EL (cell line): Measurements from ENCODE around the gene ABL1.
A peak's percentile ranks its signal among the peaks of the same experiment; 100 is the strongest.
"Not testable (repeated sequence)": the region's sequence is repeated elsewhere in the genome, so short reads cannot be mapped to it uniquely, and the experiment has no call there.

Experiments
- DNase-seq: peaks from one replicate; pipeline ENCODE4 v3.0.0-alpha.2; 2016

The ABL1 gene

DNA sequence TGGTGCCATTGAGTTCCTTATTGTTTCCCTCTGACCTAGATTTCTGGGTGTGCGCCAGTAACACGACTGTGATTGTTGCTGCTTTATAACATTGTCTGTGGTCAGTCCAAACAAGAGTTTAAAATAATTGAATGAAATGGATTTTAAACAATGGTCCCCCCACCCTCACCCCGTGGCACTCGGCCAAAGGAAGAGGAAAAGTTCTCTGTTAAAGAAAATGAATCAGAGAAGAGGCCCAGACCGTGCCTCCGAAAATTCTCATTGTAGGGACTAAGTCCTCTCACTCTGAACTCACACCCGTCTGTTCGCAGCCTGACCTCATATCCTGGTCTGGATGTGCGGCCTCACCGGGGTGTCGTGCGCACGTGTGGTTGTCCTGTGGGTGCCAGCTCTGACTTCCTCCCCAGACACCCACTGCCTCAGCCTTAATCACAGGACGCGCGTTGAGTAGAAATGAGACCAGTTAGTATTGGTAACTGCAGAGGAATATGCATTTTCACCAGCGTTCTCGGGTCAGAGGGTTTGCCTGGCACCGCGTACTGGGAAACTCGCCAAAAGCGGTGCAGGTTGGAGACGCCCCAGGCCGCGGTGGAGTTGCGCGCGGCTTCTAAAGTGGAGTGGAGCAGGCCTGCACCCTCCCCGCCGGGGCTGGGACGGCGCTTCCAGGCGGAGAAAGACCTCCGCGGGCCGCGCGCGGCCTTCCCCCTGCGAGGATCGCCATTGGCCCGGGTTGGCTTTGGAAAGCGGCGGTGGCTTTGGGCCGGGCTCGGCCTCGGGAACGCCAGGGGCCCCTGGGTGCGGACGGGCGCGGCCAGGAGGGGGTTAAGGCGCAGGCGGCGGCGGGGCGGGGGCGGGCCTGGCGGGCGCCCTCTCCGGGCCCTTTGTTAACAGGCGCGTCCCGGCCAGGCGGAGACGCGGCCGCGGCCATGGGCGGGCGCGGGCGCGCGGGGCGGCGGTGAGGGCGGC, at the start of gene ABL1:
TSS of gene ABL1 (plus strand) at position 884 of the 966 bp plus-strand sequence. CDS start 193 bp downstream, outside the sequence.
- DNase-seq, result peak; percentile 90

DNA sequence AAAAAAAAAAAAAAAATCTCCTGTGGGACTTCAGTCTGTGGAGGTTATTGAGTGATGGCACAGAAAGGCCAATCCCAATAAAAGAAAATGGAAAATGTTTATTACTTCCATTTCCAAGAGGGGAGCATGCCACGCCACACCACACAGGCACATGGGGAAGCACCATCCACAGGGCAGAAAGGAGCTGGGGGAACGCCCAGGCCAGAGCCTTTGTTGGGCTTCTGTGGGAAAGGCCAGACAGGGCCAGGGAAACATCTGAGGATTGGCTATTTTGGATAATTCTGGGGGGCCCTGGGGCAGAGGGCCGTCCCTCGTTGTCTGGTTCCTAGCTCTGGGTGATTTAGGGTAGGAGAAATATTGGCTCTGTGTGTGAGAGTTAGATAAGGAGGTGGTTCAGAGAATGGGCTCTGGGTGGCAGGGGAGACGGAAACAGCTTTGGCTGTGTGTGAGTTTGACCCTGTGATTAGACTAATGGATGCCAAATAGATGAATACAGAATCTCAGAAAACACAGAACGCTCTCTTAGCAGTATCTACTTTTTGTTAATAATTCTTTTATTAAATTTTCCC, 49.0 kb upstream of the ABL1 start:
- DNase-seq, result no peak

DNA sequence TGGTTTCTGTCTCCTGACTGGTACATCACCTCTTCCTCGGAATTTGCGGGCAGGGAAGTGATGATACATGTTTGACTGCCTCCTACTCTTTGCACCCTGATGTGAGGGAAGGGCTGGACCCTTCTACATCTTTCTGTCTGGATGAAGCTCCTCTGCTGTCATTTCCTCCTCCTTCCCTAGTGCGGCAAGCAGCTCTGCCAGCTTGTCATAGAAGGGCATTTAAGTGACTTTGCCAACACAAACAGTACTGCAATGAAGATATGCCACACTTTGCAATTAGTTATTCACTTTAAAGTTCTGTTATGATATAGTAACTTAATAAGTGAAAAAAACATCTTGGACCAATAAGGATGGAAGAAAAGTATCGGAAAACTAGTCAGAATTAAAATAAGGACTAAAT, 48.5 kb upstream of the ABL1 start:
- DNase-seq, result no peak

DNA sequence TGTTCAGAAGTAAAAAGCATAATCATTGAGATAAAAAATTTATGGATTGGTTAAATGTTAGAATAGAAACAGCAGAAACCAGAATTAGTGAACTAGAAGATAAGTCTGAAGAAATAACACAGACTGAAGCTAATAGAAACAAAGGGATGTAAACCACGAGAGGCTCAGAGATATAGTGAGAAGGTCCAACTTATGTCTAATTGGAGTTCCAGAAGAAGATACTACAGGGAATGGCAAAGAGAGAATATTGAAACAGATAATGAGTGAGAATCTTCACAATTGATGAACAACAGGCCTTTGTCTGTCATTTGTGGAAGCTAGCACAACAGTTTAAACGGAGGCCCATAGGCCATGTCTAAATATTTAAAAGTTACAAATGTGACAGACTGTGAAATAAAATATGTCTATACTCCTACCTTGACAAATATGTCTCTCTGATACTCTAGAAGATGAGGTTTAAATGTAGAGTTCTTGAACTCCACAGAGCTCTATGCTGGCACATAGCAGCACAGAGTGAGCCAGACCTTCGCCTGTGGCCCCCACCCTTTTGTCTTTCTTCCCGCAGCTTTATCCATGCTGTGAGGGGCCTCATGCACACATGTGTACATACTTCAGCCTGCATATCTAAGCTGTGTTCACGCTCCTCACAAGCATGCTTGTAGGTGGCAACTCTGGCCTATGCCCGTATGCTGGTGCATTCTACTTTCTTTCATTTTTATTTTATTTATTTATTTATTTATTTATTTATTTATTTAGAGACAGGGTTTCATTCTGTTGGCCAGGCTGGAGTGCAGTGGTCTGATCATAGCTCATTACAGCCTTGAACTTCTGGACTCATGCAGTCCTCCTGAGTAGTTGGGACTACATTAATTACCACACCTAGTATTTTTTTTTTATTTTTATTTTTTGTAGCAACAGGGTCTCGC, 45.0 kb upstream of the ABL1 start:
- DNase-seq, result no peak

DNA sequence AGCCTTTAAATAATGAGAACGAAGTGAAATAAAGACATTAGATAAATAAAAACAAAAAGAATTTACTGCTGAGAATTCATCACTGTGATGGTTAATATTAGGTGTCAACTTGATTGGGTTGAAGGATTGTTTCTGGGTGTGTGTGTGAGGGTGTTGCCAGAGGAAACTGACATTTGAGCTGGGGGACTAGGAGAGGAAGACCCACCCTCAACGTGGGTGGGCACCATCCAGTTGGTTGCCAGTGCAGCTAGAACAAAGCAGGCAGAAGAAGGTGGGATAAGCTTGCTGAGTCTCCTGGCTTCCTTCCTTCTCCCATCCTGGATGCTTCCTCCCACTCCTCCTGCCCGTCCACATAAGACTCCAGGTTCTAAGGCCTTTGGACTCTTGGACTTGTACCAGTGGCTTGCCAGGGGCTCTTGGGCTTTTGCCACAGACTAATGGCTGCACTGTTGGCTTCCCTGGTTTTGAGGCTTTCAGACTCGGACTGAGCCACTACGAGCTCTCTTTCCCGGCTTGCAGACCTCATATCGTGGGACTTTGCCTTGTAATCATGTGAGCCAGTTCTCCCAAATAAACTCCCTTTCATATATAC, 43.7 kb upstream of the ABL1 start:
- DNase-seq, result no peak

DNA sequence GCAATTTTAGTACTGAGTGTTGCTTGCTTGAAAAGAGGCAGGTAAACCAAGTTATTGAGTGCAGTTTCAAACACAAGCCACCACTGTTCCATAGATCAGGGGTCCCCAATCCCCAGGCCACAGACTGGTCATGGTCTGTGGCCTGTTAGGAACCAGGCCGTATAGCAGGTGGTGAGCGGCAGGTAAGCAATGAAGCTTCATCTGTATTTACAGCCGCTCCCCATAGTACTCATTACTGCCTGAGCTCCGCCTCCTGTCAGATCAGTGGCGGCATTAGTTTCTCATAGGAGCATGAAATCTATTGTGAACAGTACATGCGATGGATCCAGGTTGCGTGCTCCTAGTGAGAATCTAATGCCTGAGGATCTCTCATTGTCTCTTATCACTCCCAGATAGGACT, 41.5 kb upstream of the ABL1 start:
- no peak for DNase-seq

DNA sequence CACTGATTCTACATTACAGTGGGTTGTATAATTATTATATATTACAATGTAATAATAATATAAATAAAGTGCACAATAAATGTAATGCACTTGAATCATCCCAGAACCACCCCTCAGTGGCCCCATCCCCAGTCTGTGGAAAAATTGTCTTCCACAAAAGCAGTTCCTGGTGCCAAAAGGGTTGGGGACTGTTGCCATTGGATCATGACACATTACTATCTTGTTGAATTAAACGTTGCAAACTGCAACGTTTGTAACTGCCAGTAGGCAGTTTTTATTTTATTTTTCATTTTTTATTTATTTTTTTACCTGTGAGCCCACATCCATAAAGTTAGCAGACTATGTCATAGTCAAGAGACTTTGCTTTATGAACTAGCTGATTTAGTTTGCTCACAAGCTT, 41.0 kb upstream of the ABL1 start:
- not testable (repeated sequence) for DNase-seq

DNA sequence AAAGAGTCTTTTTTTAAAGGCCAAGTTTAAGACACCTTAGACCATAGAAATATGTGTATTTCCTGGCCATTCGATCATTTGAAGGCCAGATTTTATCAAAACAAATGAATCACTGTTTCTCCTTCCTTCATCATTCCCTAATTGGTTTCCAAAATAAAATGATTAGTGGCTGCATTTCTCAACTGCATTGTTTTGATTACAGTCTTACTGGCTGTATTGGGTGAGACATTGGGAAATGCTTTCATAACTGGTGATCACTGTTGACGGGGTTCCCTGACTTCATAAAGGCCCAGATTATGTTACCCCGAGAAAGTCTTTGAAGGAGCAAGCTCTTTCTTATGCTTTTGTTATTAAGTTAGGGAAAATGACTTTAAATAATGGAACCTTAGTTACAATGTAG, 40.6 kb upstream of the ABL1 start:
- DNase-seq, result peak; percentile 60

DNA sequence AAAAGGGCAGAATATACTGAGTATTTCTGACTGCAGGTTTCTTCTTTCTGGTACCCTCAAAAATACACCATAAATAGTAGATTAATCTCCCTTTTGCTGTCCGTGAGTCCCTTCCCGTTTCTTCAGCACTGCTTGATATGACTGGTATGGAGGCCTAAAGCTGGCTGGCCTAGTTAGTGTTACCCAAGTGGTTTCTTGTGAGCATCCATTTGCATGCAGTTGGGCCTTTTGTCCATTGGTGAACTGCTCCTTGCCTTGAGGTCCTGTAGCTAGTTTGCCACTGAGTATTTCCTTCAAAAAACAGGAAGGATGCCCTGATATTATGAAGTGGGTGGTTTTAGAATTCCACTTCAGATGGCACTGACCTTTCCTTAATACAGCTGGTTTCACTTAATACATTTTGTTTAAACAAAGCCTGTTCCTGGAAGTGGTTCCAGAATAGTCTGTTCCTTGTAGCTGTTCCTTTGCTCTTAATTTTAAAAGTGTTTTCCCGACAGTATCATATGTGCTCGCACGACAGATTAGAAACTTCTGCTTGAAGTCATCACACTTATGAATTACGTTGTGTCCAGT, 40.0 kb upstream of the ABL1 start:
- peak; percentile 10 for DNase-seq

DNA sequence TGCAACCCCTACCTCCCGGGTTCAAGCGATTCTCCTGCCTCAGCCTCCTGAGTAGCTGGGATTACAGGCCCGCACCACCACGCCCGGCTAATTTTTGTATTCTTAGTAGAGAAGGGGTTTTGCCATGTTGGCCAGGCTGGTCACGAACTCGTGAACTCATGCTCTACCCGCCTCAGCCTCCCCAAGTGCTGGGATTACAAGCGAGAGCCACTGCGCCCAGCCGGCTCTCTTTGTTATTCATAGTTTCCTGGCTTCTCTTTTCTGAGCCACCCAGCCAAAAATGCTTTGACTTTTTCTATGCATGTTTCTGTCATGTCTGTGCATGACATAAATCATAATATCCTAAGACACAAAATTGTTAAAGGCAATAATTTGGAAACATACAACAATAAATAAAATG, 31.9 kb upstream of the ABL1 start:
- DNase-seq, result not testable (repeated sequence)

DNA sequence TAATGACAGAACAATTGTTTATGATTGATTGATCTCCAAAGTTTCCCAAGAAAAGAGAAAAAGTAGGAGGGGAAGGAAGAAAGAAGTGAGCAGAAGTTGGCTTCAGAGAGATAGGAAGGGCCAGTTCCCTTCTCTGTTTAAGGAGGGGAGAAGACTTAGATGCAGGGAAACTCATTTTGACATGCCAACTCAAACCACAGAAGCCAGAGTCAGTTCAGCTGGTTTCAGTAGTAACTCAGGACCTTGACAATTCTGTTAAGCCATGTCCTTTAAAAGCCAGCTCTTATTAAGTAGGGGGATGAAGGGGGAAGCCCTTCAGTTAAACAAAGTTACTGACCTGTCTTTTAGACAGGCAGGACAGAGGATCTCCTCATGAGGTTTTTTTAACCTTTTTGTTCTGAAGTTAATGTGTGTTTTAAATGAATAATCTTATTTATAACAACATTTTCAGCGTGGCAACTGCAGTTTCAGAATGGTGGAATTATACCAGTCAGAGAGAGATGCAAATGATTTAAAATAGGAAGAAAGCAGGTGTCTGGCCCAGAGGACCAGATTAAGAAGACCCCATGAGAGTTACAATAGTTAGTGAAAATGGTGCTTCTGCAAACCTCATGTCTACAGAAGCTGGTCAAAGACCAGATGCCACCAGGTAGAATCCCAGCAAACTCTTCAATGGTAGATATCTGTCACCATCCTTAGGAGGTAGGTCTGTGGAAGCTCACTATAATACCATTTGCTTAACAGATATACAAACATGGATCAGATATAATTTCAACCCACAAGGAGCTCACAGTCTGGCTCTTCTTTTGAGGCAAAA, 29.3 kb upstream of the ABL1 start:
- peak; percentile 20 for DNase-seq

DNA sequence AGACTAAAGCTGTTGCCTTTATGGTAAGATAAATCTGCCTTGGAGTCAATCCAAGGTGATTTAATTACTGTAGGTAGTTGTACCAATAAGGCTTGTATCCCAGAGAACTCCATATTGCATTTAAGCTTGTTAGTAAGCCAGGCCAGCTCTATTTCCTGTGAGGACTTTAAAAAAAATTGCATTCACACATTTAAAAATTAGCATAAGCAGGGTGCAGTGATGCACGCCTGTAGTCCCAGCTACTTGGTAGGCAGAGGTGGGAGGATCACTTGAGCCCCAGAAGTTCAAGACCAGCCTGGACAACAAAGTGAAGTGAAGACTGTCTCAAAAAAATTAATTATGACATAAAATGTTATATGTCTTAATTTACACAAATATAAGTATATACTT, 28.7 kb upstream of the ABL1 start:
- DNase-seq, result no peak

DNA sequence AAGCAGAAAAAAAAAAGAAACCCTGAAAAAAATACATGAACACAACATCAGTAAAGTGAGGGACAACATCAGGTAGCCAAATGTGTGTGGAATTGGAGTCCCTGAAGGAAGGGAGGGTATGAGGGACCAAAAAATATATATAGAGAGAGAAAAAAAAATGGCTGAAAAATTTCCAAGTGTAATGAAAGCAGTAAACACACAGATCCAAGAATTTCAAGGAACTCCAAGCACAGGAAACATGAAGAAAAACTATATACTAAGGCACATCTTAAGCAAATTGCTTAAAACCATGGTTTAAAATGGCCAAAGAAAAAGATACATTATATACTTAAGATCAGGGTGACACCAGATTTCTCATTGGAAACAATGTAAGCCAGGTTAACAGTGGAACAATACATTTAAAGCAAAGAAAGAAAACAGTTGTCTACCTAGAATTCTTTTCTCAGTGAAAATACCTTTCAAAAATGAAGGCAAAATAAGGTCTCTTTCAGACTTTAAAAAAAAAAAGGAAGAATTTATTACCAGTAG, 24.4 kb upstream of the ABL1 start:
- no peak for DNase-seq

DNA sequence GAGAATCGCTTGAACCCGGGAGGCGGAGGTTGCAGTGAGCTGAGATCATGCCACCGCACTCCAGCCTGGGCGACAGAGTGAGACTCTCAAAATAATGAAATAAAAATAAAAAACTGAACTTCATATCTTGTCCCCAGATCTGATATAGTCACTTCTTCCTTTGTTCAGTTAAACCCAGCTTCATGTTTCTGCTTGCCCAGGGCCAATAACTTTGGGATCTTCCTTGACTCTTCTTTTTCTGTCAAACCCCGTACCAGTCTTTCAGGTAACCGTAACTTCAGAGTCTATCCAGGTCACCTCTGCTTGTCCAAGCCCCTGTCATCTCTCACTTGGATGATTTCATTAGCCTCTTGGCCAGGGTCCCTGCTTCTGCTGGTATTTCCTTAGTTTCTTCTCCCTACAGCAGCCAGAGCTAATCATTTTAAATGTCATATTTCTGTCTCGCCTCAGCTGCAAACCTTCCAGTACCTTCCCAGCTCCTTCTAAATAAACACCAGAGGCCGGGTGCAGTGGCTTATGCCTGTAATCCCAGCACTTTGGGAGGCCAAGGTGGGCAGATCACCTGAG, 19.7 kb upstream of the ABL1 start:
- no peak for DNase-seq

DNA sequence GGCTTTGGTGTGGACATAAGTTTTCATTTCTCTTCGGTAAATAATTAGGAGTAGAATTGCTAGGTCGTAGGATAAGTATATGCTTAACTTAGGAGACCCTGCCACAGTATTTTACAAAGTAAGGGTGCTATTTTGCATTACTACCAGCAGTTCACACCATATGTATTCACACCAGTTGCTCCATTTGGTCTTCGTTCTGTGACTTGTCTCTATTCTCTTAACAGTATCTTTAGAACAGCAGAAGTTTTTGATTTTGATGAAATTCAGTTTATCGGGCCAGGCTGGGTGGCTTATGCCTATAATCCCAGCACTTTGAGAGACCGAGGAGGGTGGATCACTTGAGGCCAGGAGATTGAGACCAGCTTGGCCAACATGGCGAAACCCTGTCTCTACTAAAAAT, 17.1 kb upstream of the ABL1 start:
- DNase-seq, result no peak

DNA sequence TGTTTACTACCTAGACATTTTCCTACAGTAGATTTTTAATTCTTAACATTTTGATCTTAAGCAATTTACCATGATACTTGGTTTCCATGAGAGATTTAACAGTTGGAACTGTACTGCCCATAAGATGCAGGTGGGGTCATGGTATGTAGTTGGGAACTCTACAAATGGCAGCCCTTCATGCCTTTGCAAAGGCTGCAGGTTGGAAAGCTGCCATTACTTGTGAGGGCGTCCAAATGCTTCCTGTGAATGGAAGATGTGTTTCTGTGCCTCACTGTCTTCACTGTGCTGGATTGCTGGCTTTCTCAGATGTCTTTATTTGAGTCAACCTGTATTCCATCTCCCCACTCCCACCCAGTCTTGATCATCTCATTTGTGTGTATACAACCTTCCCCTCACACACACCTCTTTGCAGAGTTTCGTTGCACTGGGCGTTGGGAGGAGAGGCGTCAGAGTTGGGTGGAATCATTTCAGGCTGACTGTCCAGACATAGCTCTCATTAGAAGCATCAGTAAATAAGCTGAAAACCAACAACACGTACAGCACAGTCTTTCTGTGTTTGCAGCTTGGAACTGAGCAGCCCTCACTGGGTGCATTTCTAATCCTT, 14.8 kb upstream of the ABL1 start:
- no peak for DNase-seq

DNA sequence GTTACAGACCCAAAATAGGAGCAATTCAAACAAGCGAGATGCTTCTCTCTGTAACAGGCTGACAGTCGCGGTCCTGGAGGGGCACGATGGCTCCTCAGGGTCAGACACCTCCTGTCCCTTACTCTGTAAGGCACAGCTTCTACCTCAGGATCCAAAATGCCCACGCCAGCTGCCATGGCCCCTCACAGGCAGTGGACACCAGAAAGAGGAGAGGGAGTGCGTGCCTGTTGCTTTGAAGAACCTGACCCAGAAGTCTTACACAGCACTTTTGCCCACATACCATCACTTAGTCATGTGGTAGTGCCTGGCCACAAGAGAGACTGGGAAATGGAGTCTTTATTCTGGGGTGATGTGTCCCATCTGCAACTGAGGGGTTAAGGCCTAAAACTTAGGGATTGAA, 11.6 kb upstream of the ABL1 start:
- peak; percentile 34 for DNase-seq

DNA sequence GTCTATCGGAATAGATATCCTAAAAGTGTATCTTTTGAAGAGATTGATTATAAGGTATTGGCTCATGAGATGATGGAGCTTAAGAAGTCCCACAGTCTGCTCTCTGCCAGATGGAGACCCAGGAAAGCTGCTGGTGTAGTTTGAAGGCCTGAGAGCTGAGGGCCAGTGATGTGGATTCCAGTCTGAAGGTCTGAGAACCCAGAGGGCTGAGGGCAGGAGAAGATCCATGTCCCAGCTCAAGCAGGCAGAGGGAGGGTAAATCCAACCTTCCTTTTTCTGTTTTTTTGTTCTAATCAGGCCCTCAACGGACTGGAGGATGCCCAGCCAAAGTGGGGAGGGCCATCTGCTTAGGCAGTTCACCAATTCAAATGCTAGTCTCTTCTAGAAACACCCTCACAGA, 11.0 kb upstream of the ABL1 start:
- no peak for DNase-seq

DNA sequence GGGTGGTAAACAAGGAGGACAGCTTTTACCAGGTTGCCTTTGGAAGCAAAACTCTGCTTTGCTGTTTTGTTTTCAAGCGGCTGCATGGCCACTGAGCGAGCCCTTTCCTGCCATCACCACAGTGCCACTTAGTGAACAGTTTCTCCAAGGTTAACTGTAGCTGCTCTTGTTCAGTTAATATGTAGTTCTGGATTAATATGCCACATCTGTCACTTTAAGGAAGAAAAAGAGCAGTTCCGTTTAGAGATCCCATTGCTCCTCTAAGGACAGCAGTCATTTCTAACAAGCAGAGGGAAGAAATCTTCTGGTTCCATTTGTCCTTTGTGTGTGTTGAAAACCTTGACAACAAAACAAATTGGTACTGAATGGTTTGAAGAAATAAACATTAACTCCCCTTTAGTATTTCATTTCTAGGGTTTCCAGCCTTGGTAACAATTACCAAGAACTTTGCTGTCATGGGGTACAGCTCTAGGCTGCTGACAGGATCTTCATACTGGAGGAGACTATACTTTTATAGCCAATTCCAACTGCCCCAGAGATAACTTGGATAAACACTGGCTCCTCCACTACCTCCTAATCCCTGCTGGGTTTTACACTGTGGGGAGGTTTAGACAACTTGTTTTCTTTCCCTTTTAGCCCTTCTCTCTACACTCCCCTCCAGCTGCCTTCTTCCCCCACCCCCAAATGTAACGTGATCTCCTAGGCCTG, 10.3 kb upstream of the ABL1 start:
- DNase-seq, result peak; percentile 59

DNA sequence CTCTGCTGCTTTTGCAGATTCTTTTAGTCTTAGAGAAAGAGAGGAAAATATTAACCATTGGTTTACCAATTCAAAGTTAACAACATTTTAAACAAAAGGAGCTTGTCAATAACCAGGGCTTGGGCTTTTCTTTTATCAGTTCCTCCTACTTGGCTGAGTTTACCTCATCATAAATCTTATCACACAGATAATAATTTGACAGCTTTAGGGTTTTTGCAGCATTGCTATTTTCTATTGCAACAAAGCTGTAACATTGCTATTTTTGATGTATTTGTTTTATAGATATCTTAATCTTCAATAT, 9.8 kb upstream of the ABL1 start:
- no peak for DNase-seq
